ENCODE measurements around the gene NRDE2.
"Not testable (repeated sequence)": the region's sequence is repeated elsewhere in the genome, so short reads cannot be mapped to it uniquely, and the experiment has no call there.

NRDE2 gene

GRCh38 chr14:90272523-90272922 lies 59.2 kb downstream of the NRDE2 start:
- DNase-seq: no peak

- DNase-seq: no peak
Observed at GRCh38 chr14:90268420-90268819, 63.3 kb downstream of the NRDE2 start.

DNA sequence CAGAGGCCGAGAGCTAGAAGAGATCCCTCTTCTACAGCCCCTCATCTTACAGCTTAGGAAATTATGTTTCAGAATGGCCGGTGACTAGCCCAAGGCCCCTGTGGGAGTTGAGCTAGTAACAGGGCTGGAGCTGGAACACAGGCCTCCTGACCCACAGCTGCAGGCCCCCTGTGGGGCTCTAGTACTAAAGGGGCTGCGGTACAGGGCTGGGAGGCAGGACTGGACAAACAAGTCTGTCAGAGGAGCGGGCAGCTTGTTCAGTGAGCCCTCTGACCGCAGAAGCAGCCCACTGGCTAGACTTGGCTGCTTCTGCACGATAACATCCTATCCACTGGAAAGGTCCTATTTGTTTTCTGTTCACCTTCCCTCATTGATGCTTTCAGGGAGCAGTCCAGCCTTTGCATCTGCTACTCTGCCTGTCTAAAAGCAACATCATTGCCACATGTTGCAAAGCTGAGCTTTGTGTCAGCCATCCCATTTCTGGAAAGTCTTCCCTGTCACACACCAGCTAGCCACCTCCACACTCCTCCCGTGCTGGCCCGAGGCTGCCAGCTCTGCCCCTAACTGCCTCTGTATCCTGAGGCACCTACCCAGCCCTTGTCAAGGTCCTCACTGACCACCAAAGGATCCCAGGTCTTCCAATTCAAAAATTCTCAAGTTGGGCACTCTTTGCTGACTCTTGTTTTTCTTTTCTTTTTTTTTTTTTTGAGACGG lies 65.1 kb downstream of the NRDE2 start:
- no peak for DNase-seq

GRCh38 chr14:90263748-90264449 lies 67.8 kb downstream of the NRDE2 start:
- no peak for DNase-seq

DNA sequence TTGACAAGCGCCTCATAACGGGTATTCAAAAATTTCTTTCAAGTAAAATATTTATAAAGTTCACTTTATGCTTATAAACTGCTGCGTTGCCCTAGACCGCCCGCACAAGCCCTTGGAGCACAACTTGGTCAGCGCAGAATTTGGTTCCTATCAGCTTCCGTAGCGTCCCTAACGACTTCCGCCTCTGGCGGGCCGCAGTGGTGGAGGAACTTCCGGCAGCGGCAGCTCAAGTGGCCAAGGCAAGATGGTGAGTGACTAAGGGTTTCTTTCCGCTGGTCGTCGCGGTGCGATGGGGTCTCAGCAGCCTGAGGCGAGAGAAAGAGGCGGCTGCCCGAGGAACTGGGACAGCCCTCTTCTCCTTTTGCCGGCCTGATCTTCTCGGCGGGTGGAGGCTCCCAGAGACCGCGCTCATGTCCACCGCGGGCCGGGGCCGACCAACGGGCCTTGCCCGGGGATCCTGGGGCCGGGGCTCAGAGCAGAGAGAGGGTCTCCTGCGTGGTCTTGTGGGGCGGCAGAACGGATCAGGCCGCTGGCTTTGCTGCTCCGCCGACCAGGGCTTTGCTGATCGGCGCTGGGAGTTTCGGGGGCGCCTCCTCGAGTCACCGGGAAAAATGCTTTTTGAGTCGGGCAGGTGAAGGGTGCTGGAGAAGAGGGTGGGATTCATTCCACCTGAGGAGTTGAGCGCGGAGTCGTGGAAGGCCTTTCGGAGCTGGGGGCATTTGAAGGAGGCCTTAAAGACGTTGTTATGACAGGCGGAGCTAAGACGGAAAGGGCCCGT lies 75.2 kb downstream of the NRDE2 start, which contains the start of gene PSMC1:
PSMC1 (plus strand) TSS at position 200 of the 778 bp plus-strand sequence; CDS start at position 245, 45 bp downstream.
- DNase-seq: peak; percentile 89

DNA sequence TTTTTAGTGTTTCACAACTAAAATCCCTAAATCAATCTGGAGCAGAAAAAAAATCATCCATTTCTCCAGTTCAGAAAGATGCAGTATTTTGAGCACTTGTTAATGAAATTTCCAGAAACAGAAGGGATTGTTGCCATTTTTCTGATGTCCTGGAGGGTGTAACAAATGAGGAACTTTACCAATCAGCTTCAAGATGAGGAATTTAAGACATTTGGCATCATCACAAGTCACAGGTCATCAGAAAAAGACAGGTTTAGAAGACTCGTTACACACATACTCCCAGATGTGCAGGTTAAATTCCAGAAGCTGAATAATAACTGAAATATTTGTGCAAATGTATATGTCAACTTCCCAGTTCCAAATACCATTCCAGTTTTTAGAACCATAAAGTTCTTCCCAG lies 75.9 kb downstream of the NRDE2 start:
- no peak for DNase-seq

GRCh38 chr14:90253826-90254225 lies 77.9 kb downstream of the NRDE2 start:
- DNase-seq: no peak

DNA sequence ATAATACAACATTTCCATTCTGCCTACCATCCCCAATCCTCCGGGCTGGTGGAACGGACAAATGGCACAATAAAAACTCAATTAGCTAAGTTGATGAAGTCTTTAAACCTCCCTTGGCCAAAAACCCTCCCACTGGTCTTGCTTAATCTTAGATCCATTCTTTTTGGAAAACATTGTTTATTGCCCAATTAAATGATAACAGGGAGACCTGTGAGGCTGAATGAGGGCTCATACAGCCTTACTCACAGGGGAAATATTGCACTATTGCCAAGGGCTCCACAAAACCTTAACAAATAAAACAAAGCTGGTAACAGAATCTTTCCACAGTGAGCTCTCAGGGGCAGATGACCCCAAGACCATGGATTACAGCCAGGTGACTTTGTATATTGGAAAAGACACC lies 83.1 kb downstream of the NRDE2 start:
- no peak for DNase-seq

GRCh38 chr14:90247441-90247840 lies 84.3 kb downstream of the NRDE2 start:
- DNase-seq: not testable (repeated sequence)

DNA sequence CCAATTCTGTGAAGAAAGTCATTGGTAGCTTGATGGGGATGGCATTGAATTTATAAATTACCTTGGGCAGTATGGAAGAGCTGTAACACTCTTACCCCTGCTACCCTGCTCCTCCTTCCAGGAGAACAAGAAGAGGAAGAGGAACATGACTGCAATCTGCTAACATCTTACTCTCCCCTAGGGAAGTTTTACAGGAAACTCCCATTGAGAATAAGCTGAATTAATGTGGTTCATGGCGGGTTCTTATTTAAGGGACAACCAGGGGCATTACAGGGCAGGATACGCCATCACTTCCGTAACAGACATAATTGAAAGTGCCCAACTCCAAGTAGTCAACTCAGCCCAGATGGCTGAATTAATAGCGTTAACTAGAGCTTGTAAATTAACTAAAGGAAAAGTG lies 84.8 kb downstream of the NRDE2 start:
- DNase-seq: no peak

- no peak for DNase-seq
Observed at GRCh38 chr14:90242444-90242843, 89.3 kb downstream of the NRDE2 start.

- no peak for DNase-seq
Observed at GRCh38 chr14:90239139-90239538, 92.6 kb downstream of the NRDE2 start.

DNA sequence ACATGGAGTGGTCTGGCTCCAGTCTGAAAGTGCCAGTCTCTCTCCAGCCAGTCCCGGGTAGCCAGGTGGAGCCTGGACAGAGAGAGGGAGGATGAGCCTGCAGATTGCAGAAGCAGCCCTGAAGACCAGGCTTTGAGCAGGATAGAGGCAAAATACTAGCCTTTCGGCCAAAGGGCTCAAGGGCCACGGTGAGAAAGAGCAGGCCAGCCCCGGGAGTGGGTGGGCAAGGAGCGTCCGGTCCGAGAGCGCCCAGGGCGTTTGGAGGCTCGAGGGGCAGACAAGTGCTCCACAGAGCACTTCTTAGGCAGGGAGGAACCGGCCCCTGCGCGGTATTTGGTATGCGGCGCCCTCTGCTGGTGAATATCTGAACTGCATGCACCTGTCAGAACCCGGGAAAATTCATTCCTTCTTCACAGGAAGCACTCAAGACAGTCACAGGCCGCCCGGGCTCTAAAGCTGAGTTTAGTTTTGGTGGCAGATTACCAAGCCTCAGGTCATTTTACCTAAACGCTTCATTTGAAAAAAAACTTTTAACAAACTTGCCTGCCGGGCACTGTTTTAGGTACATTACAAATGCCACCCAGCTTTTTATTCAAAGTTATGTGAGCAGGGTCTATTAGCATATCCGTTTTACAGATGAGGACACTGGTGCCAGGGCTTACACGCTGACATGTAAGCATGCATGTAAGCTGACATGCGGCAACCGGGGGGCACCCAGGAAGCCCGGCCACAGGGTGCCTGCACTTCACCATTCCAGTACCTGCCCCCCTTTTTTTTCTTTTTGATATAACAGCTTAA lies 96.4 kb downstream of the NRDE2 start:
- no peak for DNase-seq

- DNase-seq: not testable (repeated sequence)
Observed at GRCh38 chr14:90229942-90230341, 101.8 kb downstream of the NRDE2 start.

GRCh38 chr14:90228478-90228877 lies 103.3 kb downstream of the NRDE2 start:
- no peak for DNase-seq

Measured in DMS79 (cell line).